K562 (cell line): Measurements from ENCODE around the gene CELSR3. TPM values are rescaled to one million over a fixed set of nuclear protein-coding genes. Genes with fewer than 3 reads are reported as not detected.

Source experiments
- BRCA1 ChIP-seq, 2 experiments: fragments of 450-650 bp in 1 of 2; sonication (generic) in 1 of 2; formaldehyde crosslinking in 1 of 2; IDR thresholded peaks; 2 replicates each; pipeline versions ENCODE4 v1.5.0 to v1.6.1; 2017 to 2020; ENCODE audit warnings: mild to moderate bottlenecking in 1 of 2, missing genetic modification reagents in 1 of 2
- CBX8 ChIP-seq: fragments of 200-600 bp; sonication (generic); IDR thresholded peaks from 2 replicates; pipeline ENCODE4 v1.6.1; 2012; ENCODE audit warnings: borderline replicate concordance, mixed run types, low read depth, mild to moderate bottlenecking, moderate library complexity, mixed read lengths, low read length, control low read depth, inconsistent platforms; ENCODE audit not compliant: poor library complexity, severe bottlenecking; ENCODE audit errors: extremely low read depth
- CEBPG ChIP-seq, 3 experiments: fragments of 200-800 bp in 1 of 3; sonication (Bioruptor generic) in 1 of 3; sonication (generic) in 1 of 3; formaldehyde crosslinking in 1 of 3; IDR thresholded peaks in 2 of 3; conservative IDR thresholded peaks in 1 of 3; 2 replicates each; pipeline versions ENCODE4 v1.6.1 to v1.8.0; 2016 to 2022; ENCODE audit warnings: missing compliant biosample characterization in 2 of 3, missing genetic modification characterization in 2 of 3, mild to moderate bottlenecking in 1 of 3, missing genetic modification reagents in 1 of 3
- FIP1L1 ChIP-seq: fragments of 200-400 bp; formaldehyde crosslinking; IDR thresholded peaks from 2 replicates; pipeline ENCODE4 v1.6.1; 2018; ENCODE audit warnings: mild to moderate bottlenecking, low read depth, low read length; ENCODE audit not compliant: poor library complexity, severe bottlenecking
- FOXK1 ChIP-seq: sonication (generic); formaldehyde crosslinking; IDR thresholded peaks from 2 replicates; pipeline ENCODE4 v1.8.0; 2022; ENCODE audit warnings: missing genetic modification reagents, mild to moderate bottlenecking, borderline replicate concordance
- HDAC1 ChIP-seq, 2 experiments: fragments of 450-650 bp; IDR thresholded peaks; 2 replicates each; pipeline ENCODE4 v1.6.1; 2016 to 2017; ENCODE audit warnings: inconsistent platforms in 1 of 2, mild to moderate bottlenecking in 1 of 2, moderate library complexity in 1 of 2
- HDAC2 ChIP-seq: fragments of 450-650 bp; IDR thresholded peaks from 2 replicates; pipeline ENCODE4 v1.6.1; 2016; ENCODE audit warnings: mild to moderate bottlenecking
- MECOM ChIP-seq: fragments of 250-450 bp; sonication (Bioruptor Pico); IDR thresholded peaks from 2 replicates; pipeline ENCODE4 v1.8.0; 2022; ENCODE audit warnings: inconsistent platforms
- NR2C1 ChIP-seq, 2 experiments: fragments of 450-650 bp; IDR thresholded peaks; 2 replicates each; pipeline ENCODE4 v1.6.1; 2017; ENCODE audit warnings: mild to moderate bottlenecking in 2 of 2, antibody characterized with exemption in 1 of 2, inconsistent platforms in 1 of 2, missing compliant biosample characterization in 1 of 2, missing genetic modification characterization in 1 of 2
- PHB2 ChIP-seq: fragments of 450-650 bp; IDR thresholded peaks from 2 replicates; pipeline ENCODE4 v1.6.1; 2017; ENCODE audit warnings: low read depth
- TAL1 ChIP-seq: fragments of 450-650 bp; IDR thresholded peaks from 2 replicates; pipeline ENCODE4 v1.6.1; 2016; ENCODE audit warnings: mild to moderate bottlenecking
- XRCC5 ChIP-seq: fragments of 200-400 bp; formaldehyde crosslinking; IDR thresholded peaks from 2 replicates; pipeline ENCODE4 v1.6.1; 2017; ENCODE audit warnings: low read depth, mild to moderate bottlenecking, low read length
- ZBTB43 ChIP-seq: sonication (generic); formaldehyde crosslinking; IDR thresholded peaks from 2 replicates; pipeline ENCODE4 v1.8.0; 2023; ENCODE audit warnings: mild to moderate bottlenecking, missing genetic modification reagents
- ZNF143 ChIP-seq: sonication (generic); formaldehyde crosslinking; IDR thresholded peaks from 2 replicates; pipeline ENCODE4 v1.9.0; 2022; ENCODE audit warnings: mild to moderate bottlenecking, missing genetic modification reagents
- ZNF583 ChIP-seq: fragments of 250-450 bp; sonication (Bioruptor Pico); IDR thresholded peaks from 2 replicates; pipeline ENCODE4 v1.4.0; 2020
- polyA plus RNA-seq, 8 experiments: library from polyadenylated mRNA; depleted of rRNA in 4 of 8; stranded (reverse) in 5 of 8; unstranded in 3 of 8; fragments of >200 nt; fragmentation: Nextera tagmentation in 2 of 8; fragmentation: Illumina TruSeq in 1 of 8; extraction: Ambion mirVana in 2 of 8; extraction: Trizol in 1 of 8; gene quantifications; 2 replicates each; pipeline versions ENCODE4 v1.2.1 to v1.2.3, GENCODE V29; 2011 to 2014; ENCODE audit warnings: inconsistent platforms in 1 of 8, missing spikeins in 1 of 8
- total RNA-seq, 7 experiments: library from RNA; depleted of rRNA in 6 of 7; stranded (reverse); fragments of >200 nt in 6 of 7; fragmentation: Illumina TruSeq in 2 of 7; extraction: Trizol in 2 of 7; gene quantifications; 2 replicates each; pipeline versions ENCODE4 v1.2.1 to v1.2.3, GENCODE V29; 2011 to 2021; ENCODE audit warnings: low replicate concordance in 1 of 7
- TF ChIP-seq, protein P1 (sequence below), 2 experiments: fragments of 450-650 bp in 1 of 2; sonication (generic) in 1 of 2; formaldehyde crosslinking in 1 of 2; IDR thresholded peaks; 2 replicates each; pipeline versions ENCODE4 v1.7.1 to v1.9.0; 2016 to 2022; ENCODE audit warnings: inconsistent platforms in 1 of 2, mild to moderate bottlenecking in 1 of 2, missing genetic modification reagents in 1 of 2

CELSR3 gene
- total and polyA plus RNA-seq, 9 of the 15 experiments (the other 6 are each of a cell fraction or from before 2014, with no cell fraction given), result 0.10 to 2.7 (median 0.76) TPM

- TF ChIP-seq MECOM (CRISPR knock-in tag) (0 out of 2 replicates have a peak, but pooled peaks have one; percentile 29), BRCA1 (IDR thresholded peaks at IDR 0.05) (no peak), BRCA1 (CRISPR knock-in tag; IDR thresholded peaks at IDR 0.05) (peak; percentile 99), CBX8 (no peak), FOXK1 (peak; percentile 99), FIP1L1 (peak; percentile 14), NR2C1 (IDR thresholded peaks at IDR 0.05) (no peak), NR2C1 (tag; IDR thresholded peaks at IDR 0.05) (0 out of 2 replicates have a peak, but pooled peaks have one; percentile 36), ZNF143 (CRISPR knock-in tag) (no peak; the same call in 1 of the 2 replicates), XRCC5 (0 out of 2 replicates have a peak, but pooled peaks have one; percentile 64), ZBTB43 (CRISPR knock-in tag) (peak; percentile 97), HDAC1 (IDR thresholded peaks at IDR 0.05) (peak in 1 of 2 experiments; percentile 97; a peak in 2 of 4 replicates), PHB2 (no peak), HDAC2 (peak; percentile 91), TAL1 (no peak), ZNF583 (CRISPR knock-in tag) (peak; percentile 79; the same call in 1 of the 2 replicates), CEBPG (CRISPR knock-in tag; IDR thresholded peaks at IDR 0.05) (peak; percentile 65; the same call in 1 of the 2 replicates), CEBPG (tag; conservative IDR thresholded peaks at IDR 0.05 in 1 of 2, IDR thresholded peaks at IDR 0.05 in 1 of 2) (no peak)
- TF ChIP-seq, protein P1, sequence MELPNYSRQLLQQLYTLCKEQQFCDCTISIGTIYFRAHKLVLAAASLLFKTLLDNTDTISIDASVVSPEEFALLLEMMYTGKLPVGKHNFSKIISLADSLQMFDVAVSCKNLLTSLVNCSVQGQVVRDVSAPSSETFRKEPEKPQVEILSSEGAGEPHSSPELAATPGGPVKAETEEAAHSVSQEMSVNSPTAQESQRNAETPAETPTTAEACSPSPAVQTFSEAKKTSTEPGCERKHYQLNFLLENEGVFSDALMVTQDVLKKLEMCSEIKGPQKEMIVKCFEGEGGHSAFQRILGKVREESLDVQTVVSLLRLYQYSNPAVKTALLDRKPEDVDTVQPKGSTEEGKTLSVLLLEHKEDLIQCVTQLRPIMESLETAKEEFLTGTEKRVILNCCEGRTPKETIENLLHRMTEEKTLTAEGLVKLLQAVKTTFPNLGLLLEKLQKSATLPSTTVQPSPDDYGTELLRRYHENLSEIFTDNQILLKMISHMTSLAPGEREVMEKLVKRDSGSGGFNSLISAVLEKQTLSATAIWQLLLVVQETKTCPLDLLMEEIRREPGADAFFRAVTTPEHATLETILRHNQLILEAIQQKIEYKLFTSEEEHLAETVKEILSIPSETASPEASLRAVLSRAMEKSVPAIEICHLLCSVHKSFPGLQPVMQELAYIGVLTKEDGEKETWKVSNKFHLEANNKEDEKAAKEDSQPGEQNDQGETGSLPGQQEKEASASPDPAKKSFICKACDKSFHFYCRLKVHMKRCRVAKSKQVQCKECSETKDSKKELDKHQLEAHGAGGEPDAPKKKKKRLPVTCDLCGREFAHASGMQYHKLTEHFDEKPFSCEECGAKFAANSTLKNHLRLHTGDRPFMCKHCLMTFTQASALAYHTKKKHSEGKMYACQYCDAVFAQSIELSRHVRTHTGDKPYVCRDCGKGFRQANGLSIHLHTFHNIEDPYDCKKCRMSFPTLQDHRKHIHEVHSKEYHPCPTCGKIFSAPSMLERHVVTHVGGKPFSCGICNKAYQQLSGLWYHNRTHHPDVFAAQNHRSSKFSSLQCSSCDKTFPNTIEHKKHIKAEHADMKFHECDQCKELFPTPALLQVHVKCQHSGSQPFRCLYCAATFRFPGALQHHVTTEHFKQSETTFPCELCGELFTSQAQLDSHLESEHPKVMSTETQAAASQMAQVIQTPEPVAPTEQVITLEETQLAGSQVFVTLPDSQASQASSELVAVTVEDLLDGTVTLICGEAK (IDR thresholded peaks at IDR 0.05), result peak; percentile 91
- TF ChIP-seq, protein P1 (CRISPR knock-in tag; IDR thresholded peaks at IDR 0.05), result peak; percentile 87
Measured at GRCh38 chr3:48661501-48662144, 1.1 kb downstream of the CELSR3 start (continued).
